CD4-positive, alpha-beta T cell (primary cell): Measurements from ENCODE around the gene ABCA6. TPM values are rescaled to one million over a fixed set of nuclear protein-coding genes. Genes with fewer than 3 reads are reported as not detected.

ENCODE experiments used
- ATAC-seq: fragments of 200-7000 bp; cut with Tn5 transposase; one replicate; pipeline ENCODE4 v1.10.0; 2022; ENCODE audit warnings: mild to moderate bottlenecking; ENCODE audit not compliant: poor library complexity
- CTCF ChIA-PET: fragments of 350-600 bp; sonication (Branson Sonifier 250); formaldehyde crosslinking; loops from one replicate; lab custom pipeline; 2021; ENCODE audit warnings: antibody characterized with exemption, inconsistent platforms; lab: Charles Lee
- POLR2A ChIA-PET: fragments of 350-600 bp; sonication (Branson Sonifier 250); formaldehyde crosslinking; loops from one replicate; lab custom pipeline; 2021; ENCODE audit warnings: antibody characterized with exemption, inconsistent platforms; lab: Charles Lee
- DNase-seq, 14 experiments: peaks; one replicate each; pipeline ENCODE4 v3.0.0-alpha.2; 2013 to 2020; ENCODE audit warnings: mixed read lengths in 2 of 14
- H3K27ac ChIP-seq, 2 donors: one replicate each; pipeline versions ENCODE4 v1.5.1 to v1.7.0; 2013; ENCODE audit warnings: low read length in 2 of 2, low read depth in 1 of 2, mild to moderate bottlenecking in 1 of 2
- H3K27me3 ChIP-seq, 2 experiments: 1 replicate in 1 of 2; 2 replicates in 1 of 2; pipeline versions ENCODE4 v1.6.1 to v1.7.0; 2013; ENCODE audit warnings: low read length in 2 of 2, control low read depth in 1 of 2, mild to moderate bottlenecking in 1 of 2, moderate library complexity in 1 of 2; ENCODE audit not compliant: insufficient read depth in 2 of 2, control insufficient read depth in 1 of 2
- H3K36me3 ChIP-seq: one replicate; pipeline ENCODE4 v1.6.1; 2013; ENCODE audit warnings: low read length, control low read depth; ENCODE audit not compliant: insufficient read depth
- H3K4me1 ChIP-seq: one replicate; pipeline ENCODE4 v1.6.1; 2013; ENCODE audit warnings: low read length, control low read depth; ENCODE audit not compliant: insufficient read depth
- H3K4me3 ChIP-seq: one replicate; pipeline ENCODE4 v1.5.1; 2013; ENCODE audit warnings: mild to moderate bottlenecking, low read length, moderate library complexity
- H3K9me3 ChIP-seq, 2 experiments: 1 replicate in 1 of 2; 2 replicates in 1 of 2; pipeline versions ENCODE4 v1.6.1 to v1.7.0; 2013; ENCODE audit warnings: low read length in 2 of 2, mild to moderate bottlenecking in 2 of 2, control low read depth in 1 of 2, moderate library complexity in 1 of 2; ENCODE audit not compliant: control insufficient read depth in 1 of 2, insufficient read depth in 1 of 2
- H3K27ac Mint-ChIP-seq: one replicate; pipeline ENCODE4 v1.8.0; 2020; ENCODE audit warnings: mixed read lengths
- H3K27me3 Mint-ChIP-seq: one replicate; pipeline ENCODE4 v1.8.0; 2021; ENCODE audit warnings: mixed read lengths
- H3K36me3 Mint-ChIP-seq: one replicate; pipeline ENCODE4 v1.8.0; 2021; ENCODE audit warnings: low read depth, mixed read lengths
- H3K4me1 Mint-ChIP-seq: one replicate; pipeline ENCODE4 v1.8.0; 2021; ENCODE audit warnings: low read depth, mixed read lengths
- H3K4me3 Mint-ChIP-seq: one replicate; pipeline ENCODE4 v1.8.0; 2020; ENCODE audit warnings: mild to moderate bottlenecking, mixed read lengths
- H3K9me3 Mint-ChIP-seq: one replicate; pipeline ENCODE4 v1.8.0; 2020; ENCODE audit warnings: mixed read lengths
- CTCF ChIP-seq: fragments of 200-600 bp; IDR thresholded peaks from one replicate; pipeline ENCODE4 v1.8.0; 2022; ENCODE audit warnings: antibody characterized with exemption, mild to moderate bottlenecking
- intact Hi-C, 2 experiments: fragments of 100-400 bp; cut with DNase I in 1 of 2; cut with micrococcal nuclease in 1 of 2; formaldehyde crosslinking; loops; one replicate each; pipeline versions ENCODE4 v1.15.1 to v1.9.0; 2023 to 2025; cut with DNase I, micrococcal nuclease
- total RNA-seq, 174 experiments: library from RNA in 2 of 174; stranded (reverse) in 2 of 174; gene quantifications; one replicate each; pipeline ENCODE4 v1.2.3 and lab custom pipeline; 2021 to 2026

Gene ABCA6
- total RNA-seq, 2 experiments from 2014 or later: 0.22 to 0.25 TPM

- ATAC-seq: no peak
- H3K27ac ChIP-seq: no peak overlapping the region
- no peak overlapping the region for H3K4me3 ChIP-seq
Observed at GRCh38 chr17:69164206-69164605, 22.5 kb upstream of the ABCA6 start.

GRCh38 chr17:69159418-69159817, 17.7 kb upstream of the ABCA6 start:
- Histone ChIP-seq H3K36me3 (no peaks in the 10 kb centered on the region), H3K27ac (no peak overlapping the region), H3K4me3 (no peak overlapping the region), H3K27me3 (no peaks in the 10 kb centered on the region), H3K9me3 (no peaks in the 10 kb centered on the region), H3K4me1 (no peaks in the 10 kb centered on the region)
- no peak for ATAC-seq
- no peak for DNase-seq
- no peaks in the 10 kb centered on the region for H3K4me1 Mint-ChIP-seq
- TF ChIP-seq CTCF: no peak
- H3K27me3 Mint-ChIP-seq: no peaks in the 10 kb centered on the region
- H3K27ac Mint-ChIP-seq: no peak overlapping the region
- H3K36me3 Mint-ChIP-seq: peaks cover 4% of the 10 kb centered on the region
- intact Hi-C loops: no loop called here
- no peak overlapping the region for H3K4me3 Mint-ChIP-seq
- ChIA-PET POLR2A (no interaction called here), CTCF (no interaction called here)
- no peaks in the 10 kb centered on the region for H3K9me3 Mint-ChIP-seq

More at GRCh38 chr17:69164206-69164605, 22.5 kb upstream of the ABCA6 start:
- Mint-ChIP-seq H3K4me1 (no peaks in the 10 kb centered on the region), H3K27ac (no peak overlapping the region), H3K9me3 (no peaks in the 10 kb centered on the region), H3K36me3 (no peaks in the 10 kb centered on the region), H3K4me3 (no peak overlapping the region), H3K27me3 (no peaks in the 10 kb centered on the region)
- no peak for TF ChIP-seq CTCF
- intact Hi-C loops: no loop called here
- POLR2A ChIA-PET: no interaction called here
- Histone ChIP-seq H3K27me3 (no peaks in the 10 kb centered on the region), H3K4me1 (no peaks in the 10 kb centered on the region), H3K36me3 (no peaks in the 10 kb centered on the region), H3K9me3 (no peaks in the 10 kb centered on the region)
- CTCF ChIA-PET: no interaction called here
- DNase-seq: no peak

- no peaks in the 10 kb centered on the region for H3K36me3 ChIP-seq
- no peak overlapping the region for H3K4me3 ChIP-seq
- ChIA-PET POLR2A (no interaction called here), CTCF (no interaction called here)
- H3K4me1 ChIP-seq: no peaks in the 10 kb centered on the region
- H3K27me3 ChIP-seq: no peaks in the 10 kb centered on the region
- ATAC-seq (no peak), DNase-seq (no peak)
- peaks cover 16% of the 10 kb centered on the region for H3K36me3 Mint-ChIP-seq
- TF ChIP-seq CTCF: no peak
- H3K9me3 ChIP-seq: no peaks in the 10 kb centered on the region
- H3K27ac ChIP-seq: no peak overlapping the region
- intact Hi-C loops: no loop called here
- no peaks in the 10 kb centered on the region for H3K4me1 Mint-ChIP-seq
- no peaks in the 10 kb centered on the region for H3K27me3 Mint-ChIP-seq
- H3K9me3 Mint-ChIP-seq: no peaks in the 10 kb centered on the region
- no peak overlapping the region for H3K4me3 Mint-ChIP-seq
- no peak overlapping the region for H3K27ac Mint-ChIP-seq
Observed at GRCh38 chr17:69154267-69154666, 12.6 kb upstream of the ABCA6 start.
